Skeletal muscle cell (primary cell): ENCODE results near the gene NTSR2.
"Not testable (repeated sequence)": the region's sequence is repeated elsewhere in the genome, so short reads cannot be mapped to it uniquely, and the experiment has no call there.

Source experiments
- DNase-seq: peaks from one replicate; pipeline ENCODE4 v3.0.0-alpha.2; 2010; ENCODE audit warnings: low read depth
- H3K4me3 ChIP-seq: 2 replicates; pipeline ENCODE4 v1.5.1; 2011; ENCODE audit warnings: low read depth, mild to moderate bottlenecking, control low read depth, low read length, moderate library complexity

NTSR2 gene

DNA sequence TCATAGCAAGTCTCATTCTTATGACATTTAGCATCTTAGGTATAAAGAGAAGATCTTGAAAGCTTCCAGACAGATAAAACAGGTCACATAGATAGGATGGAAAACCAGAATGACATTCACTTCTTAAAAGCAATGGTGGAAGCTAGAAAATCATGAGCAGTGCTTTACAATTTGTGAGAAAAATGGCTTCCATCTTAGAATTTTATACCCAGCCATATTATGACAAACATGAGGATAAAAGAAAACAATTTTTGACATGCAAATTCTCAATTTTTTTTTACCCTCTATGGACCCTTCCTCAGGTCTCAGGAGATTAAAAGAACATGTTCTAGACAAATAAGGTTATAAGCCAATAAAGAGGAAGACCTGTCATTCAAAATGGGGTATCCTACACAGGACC lies 7.1 kb downstream of the NTSR2 start:
- no peak overlapping the region for H3K4me3 ChIP-seq
- no peak for DNase-seq

- DNase-seq, result no peak
- H3K4me3 ChIP-seq, result no peak overlapping the region
Measured at GRCh38 chr2:11661891-11662435, 8.0 kb downstream of the NTSR2 start.

DNA sequence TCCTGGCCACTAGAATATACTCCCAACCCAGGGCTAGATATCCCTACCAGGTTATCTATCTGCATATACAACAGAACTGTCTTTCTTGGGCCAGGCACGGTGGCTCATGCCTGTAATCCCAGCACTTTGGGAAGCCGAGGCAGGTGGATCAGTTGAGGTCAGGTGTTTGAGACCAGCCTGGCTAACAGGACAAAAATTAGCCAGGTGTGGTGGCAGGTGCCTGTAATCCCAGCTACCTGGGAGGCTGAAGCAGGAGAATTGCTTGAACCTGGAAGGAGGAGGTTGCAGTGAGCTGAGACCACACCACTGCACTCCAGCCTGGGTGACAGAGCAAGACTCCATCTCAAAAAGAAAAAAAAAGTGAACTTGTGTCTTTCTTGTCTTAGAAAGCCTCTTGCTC lies 9.6 kb downstream of the NTSR2 start:
- not testable (repeated sequence) for H3K4me3 ChIP-seq, DNase-seq

GRCh38 chr2:11659851-11660250 lies 10.1 kb downstream of the NTSR2 start:
- no peak overlapping the region for H3K4me3 ChIP-seq
- no peak for DNase-seq

DNA sequence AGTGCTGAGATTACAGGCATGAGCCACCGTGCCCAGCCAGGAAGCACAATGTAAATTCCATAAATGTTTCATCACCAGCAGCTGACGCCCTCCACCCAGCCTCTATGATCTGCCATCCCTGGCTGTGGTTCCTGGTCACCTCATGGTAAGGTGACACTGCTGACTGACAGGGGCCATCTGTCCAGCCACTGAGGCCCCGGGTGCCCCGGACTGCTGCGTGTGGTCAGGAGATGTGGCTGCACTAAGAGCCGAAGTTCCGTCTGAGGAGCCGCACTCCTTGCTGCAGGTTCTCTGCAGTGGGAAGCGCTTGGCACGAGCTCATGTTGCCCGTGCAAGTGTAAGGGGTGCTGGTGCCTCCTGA lies 10.9 kb downstream of the NTSR2 start:
- DNase-seq, result no peak

GRCh38 chr2:11658208-11659114 lies 11.5 kb downstream of the NTSR2 start:
- H3K4me3 ChIP-seq, result no peak overlapping the region
- no peak for DNase-seq

More for the DNA sequence above, 10.9 kb downstream of the NTSR2 start:
- no peak overlapping the region for H3K4me3 ChIP-seq

GRCh38 chr2:11657646-11658045 lies 12.3 kb downstream of the NTSR2 start:
- H3K4me3 ChIP-seq, result no peak overlapping the region
- DNase-seq, result no peak

DNA sequence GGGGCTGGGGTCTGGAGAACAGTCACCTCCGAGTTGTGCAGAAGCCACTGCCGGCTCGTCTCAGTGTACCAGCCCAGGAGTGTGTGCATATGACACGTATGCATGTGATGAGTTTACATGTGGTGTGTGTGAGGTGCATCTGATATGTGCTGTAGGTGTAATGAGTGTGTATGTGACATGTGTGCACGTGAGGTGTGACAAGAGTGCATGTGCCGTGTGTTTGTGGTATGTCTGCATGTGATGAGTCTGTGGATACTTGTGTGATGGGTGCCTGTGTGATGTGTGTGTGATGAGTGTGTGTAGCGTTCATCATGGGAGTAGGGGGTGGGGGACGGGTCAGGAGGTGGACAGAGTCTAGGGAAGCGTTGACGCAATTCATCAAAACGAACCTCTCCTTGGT lies 12.8 kb downstream of the NTSR2 start:
- H3K4me3 ChIP-seq, result no peak overlapping the region
- DNase-seq, result no peak

GRCh38 chr2:11656671-11657101 lies 13.3 kb downstream of the NTSR2 start:
- H3K4me3 ChIP-seq, result no peak overlapping the region
- DNase-seq, result no peak

GRCh38 chr2:11656252-11656651 lies 13.7 kb downstream of the NTSR2 start:
- no peak for DNase-seq

GRCh38 chr2:11655495-11655894 lies 14.5 kb downstream of the NTSR2 start:
- DNase-seq, result no peak
- H3K4me3 ChIP-seq, result no peak overlapping the region

More at GRCh38 chr2:11656252-11656651, 13.7 kb downstream of the NTSR2 start:
- no peak overlapping the region for H3K4me3 ChIP-seq

DNA sequence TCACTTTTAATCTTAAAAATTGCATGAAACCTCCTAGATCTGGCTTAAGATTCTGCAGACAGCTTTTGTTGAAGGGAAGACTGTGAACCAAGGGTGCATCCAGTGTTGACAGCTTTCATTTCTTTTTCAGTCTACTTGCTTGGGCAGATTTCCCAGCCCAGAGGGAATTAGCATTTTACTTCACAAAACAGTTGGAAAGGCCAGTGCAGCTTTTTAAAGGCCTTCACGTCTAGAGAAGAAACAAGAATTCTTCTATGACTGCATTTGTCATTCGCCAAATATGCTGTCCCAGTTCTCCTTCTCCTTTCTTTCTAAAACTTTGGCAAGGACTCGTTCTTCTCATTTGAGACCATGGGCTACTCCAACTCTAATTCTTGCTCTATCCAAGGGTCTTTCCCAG lies 17.4 kb downstream of the NTSR2 start:
- no peak for DNase-seq
- no peak overlapping the region for H3K4me3 ChIP-seq

DNA sequence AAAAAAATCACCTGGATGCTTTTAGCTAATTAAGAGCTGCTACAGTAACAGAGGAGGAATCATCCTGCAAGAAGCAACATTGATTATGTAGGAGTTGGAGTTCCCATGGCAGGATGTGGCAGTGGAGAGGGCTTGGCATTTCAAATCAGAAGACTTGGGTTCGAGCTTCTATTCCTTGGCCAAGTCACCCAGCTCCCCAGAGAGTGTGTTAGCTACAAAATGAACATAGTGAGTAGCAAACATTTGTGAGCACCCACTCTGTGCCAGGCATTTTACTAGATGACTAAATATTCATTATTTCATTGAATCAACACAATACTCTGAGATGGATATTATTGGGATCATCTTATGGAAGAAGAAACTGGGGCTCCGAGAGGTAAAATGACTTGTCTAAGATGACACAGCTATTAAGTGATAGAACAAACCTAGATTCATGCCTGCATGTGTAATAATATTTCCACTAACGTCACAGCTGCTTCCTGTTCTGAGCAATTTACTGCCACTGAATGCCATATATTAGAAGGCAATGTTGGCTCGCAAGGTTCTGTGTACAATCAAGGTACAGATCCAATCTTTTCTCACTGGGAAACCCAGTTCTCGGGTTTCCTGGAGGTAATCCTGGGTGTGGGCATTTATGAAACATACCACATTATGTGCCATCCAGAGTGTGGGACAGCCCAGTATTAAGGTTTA lies 18.0 kb downstream of the NTSR2 start:
- H3K4me3 ChIP-seq, result no peak overlapping the region
- DNase-seq, result no peak

DNA sequence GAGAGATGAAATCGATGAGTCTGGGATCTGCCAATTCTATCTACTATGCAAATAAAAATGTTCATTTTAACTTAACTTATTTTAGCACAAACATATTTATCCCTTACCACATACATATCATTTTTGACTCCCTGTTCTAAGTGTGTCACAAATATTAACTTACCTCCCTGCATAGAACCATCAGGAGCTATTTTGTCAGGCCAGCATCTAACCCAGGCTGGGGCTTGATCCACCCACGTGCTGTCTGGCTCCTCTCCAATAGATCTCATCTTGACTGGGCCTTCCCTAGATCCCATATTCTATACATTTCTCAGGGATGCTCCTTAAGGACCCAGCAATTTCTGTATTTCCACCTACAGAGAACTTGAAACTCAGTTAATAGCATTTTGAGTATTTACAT lies 20.9 kb downstream of the NTSR2 start:
- H3K4me3 ChIP-seq, result no peak overlapping the region
- no peak for DNase-seq

GRCh38 chr2:11647834-11648600 lies 22.0 kb downstream of the NTSR2 start:
- DNase-seq, result no peak
- no peak overlapping the region for H3K4me3 ChIP-seq

DNA sequence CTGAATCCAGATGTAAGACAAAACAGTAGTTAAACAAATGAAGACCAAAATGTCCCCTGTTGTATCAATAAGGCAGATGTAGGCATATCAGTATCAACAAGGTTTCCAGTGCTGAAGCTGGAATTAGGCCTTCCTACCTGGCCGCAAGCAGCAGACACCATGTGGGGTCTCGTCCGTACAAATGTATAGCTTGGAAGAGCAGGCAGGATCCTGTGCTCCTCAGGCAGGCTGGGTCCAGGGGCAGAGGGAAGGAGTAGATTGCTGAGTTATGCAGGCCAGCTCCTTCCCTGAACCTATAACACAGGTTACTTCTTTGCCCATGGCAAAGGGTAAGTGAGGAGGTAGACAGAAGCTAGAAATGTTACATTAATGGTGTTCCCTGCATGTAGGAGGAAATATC lies 23.5 kb downstream of the NTSR2 start:
- no peak for DNase-seq
- no peak overlapping the region for H3K4me3 ChIP-seq

GRCh38 chr2:11644293-11644692 lies 25.7 kb downstream of the NTSR2 start:
- no peak for DNase-seq
- H3K4me3 ChIP-seq, result no peak overlapping the region

- no peak for DNase-seq
- H3K4me3 ChIP-seq, result no peak overlapping the region
Measured at GRCh38 chr2:11642972-11643371, 27.0 kb downstream of the NTSR2 start.

- no peak overlapping the region for H3K4me3 ChIP-seq
- no peak for DNase-seq
Measured at GRCh38 chr2:11640132-11640531, 29.9 kb downstream of the NTSR2 start.

DNA sequence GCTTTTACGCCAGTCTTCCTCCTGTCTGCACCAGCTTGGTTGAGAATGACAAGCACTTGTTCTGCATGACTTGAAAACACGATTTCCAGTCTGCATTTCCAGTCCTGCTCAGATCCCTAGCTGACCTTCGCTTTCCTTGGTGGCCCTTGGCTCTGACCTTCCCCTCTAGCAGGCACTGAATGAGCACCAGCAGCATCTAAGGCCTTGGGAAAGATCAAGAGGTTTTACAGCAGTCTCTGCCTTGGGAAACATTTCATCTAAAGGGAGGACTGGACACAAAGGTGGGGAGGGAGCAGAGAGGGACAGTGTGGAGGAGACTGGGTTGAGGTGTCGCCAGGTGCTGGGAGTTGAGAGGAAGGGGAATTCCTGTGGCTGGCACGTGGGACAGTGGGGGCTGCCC lies 30.5 kb downstream of the NTSR2 start:
- no peak overlapping the region for H3K4me3 ChIP-seq
- no peak for DNase-seq
